GM18861 (cell line): Measurements from ENCODE around the gene TMCC2.

Experiments used
- ATAC-seq: cut with Tn5 transposase; IDR thresholded peaks from one replicate; pipeline ENCODE4 v1.9.1; 2021; ENCODE audit not compliant: unreplicated experiment

Gene TMCC2

GRCh38 chr1:205259324-205259832, 31.6 kb downstream of the TMCC2 start:
- no peak for ATAC-seq

- ATAC-seq: no peak
These were observed 32.3 kb downstream of the TMCC2 start for GRCh38 chr1:205259998-205260397.

DNA sequence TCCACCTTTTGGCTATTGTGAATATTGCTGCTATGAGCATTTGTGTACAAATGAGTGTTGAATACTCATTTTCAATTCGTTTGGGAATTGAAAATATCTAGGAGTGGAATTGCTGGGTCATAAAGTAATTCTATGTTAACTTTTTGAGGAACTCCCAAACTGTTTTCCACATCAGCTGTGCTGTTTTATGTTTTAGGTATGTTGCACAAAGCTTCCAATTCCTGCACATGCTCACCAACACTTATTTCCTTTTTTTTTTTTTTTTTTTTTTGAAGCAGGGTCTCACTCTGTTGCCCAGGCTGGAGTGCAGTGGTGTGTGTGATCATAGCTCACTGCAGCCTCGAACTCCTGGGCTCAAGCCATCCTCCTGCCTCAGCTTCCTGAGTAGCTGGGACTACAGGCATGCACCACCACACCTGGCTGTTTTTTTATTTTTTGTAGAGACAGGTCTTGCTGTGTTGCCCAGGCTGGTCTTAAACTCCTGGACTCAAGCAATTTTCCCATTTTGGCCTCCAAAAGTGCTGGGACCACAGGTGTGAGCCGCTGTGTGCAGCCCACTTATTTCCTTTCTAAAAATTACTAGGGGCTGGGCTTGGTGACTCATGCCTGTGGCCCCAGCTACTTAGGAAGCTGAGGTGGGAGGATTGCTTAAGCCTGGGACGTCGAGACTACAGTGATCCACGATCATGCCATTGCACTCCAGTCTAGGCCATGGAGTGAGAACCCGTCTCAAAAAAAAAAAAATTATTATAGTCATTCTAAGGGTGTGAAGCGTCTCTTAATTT, 33.4 kb downstream of the TMCC2 start:
- no peak for ATAC-seq

GRCh38 chr1:205261946-205262691, 34.4 kb downstream of the TMCC2 start:
- no peak for ATAC-seq

DNA sequence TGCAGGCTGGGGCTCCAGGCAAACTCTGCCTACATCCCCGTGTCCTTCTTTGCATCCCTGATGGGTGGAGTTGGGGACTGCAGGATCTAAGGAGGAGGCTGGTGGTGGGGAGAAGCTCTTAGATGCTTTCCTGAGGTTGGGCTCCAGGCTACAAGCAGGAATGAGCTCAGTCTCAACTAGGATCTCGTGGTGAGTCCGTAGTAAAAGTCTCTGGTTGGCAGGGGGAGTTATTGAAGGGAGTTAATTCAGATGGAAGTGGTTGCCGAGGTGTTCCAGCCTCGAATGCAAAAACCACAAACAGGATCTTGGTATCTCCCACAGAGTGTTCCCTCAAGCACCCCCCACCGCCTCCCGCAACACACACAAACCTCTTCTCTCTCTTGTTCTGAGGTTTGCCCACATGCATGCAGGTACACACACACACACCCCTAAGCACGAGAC, 35.0 kb downstream of the TMCC2 start:
- no peak for ATAC-seq

GRCh38 chr1:205263580-205264190, 35.9 kb downstream of the TMCC2 start:
- ATAC-seq: no peak

GRCh38 chr1:205266611-205267305, 39.0 kb downstream of the TMCC2 start:
- ATAC-seq: no peak

DNA sequence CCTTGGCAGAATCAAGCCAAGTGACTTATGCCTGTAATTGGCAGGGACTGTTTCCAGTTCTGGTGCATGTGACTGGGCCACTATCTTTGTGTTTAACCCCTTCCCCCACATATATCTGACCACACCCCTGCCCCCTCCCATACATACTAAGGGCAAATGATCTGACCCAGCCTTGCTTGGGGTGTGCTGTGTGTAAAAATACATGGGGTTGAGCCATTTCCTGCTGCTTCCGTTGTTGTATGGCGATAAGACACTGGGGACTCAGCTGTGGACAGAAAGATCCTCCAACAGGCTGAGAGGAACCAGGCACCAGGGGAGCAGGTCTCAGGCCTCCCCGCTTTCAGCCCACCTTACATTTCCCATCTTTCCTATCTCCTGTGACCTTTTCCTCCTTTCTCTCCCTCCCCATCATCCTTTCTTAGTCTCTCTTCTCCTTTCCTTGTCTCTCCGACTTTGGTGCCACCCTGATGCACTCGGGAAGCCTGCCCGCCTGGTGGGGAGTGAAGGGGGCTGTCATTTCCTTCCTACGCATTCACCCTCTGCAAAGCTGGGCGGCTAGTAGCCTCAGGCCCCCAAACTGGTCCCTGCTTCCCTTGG, 39.7 kb downstream of the TMCC2 start:
- no peak for ATAC-seq

DNA sequence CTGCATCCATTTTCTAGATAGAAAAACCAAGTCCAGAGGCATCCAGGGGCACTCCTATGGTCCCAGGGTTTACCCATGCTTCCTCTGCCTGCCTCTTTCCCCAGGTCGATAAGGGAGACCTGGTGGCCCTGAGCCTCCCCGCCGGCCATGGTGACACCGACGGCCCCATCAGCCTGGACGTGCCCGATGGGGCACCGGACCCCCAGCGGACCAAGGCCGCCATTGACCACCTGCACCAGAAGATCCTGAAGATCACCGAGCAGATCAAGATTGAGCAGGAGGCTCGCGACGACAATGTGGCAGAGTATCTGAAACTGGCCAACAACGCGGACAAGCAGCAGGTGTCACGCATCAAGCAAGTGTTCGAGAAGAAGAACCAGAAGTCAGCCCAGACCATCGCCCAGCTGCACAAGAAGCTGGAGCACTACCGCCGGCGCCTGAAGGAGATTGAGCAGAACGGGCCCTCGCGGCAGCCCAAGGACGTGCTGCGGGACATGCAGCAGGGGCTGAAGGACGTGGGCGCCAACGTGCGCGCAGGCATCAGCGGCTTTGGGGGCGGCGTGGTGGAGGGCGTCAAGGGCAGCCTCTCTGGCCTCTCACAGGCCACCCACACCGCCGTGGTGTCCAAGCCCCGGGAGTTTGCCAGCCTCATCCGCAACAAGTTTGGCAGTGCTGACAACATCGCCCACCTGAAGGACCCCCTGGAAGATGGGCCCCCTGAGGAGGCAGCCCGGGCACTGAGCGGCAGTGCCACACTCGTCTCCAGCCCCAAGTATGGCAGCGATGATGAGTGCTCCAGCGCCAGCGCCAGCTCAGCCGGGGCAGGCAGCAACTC, 41.3 kb downstream of the TMCC2 start:
- ATAC-seq: no peak

GRCh38 chr1:205269711-205270110, 42.0 kb downstream of the TMCC2 start:
- no peak for ATAC-seq

GRCh38 chr1:205270271-205270670, 42.5 kb downstream of the TMCC2 start:
- ATAC-seq: no peak

GRCh38 chr1:205270764-205271163, 43.0 kb downstream of the TMCC2 start:
- no peak for ATAC-seq

DNA sequence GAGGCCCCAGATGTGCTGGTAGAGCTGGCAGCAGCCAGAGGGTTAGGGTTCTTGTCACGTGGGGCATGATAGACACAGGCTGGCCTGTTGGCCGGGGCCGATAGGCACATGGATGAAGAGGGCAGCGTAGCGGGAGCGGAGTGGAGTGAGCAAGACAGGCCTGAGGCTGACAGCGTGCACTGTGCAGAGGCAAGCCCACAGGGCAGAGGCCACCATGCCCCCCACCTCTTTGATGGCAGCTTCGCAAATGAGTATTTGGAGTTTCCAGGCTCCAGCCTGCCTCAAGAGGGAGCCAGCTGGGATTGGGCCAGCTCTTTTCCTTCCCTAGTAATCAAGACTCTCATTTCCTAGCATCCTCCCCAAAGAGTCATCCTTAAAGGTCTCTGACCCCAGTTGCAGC, 43.5 kb downstream of the TMCC2 start:
- no peak for ATAC-seq

- no peak for ATAC-seq
These were observed 44.0 kb downstream of the TMCC2 start for GRCh38 chr1:205271745-205272144.

DNA sequence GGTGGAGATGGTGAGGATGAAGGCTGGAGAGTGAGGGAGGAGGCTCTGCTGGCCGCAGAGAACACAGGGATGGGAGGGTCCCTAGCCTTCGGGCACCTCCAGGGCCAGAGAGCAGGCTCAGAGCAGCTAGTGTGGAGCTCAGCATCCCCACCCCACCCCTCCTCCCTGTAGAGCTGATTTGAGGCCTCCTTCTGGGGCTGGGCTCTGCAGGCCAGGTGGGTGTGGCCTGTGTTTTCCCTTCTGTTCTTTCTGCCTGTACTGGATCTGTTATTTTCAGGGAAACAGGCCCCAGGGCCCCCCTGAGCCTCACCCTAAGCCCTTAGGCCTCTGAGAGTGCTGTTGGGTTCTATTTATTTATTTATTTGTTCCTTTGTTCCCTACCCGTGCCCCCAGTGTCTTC, 44.8 kb downstream of the TMCC2 start:
- no peak for ATAC-seq

GRCh38 chr1:205273551-205273982, 45.8 kb downstream of the TMCC2 start:
- ATAC-seq: no peak

GRCh38 chr1:205274041-205274691, 46.4 kb downstream of the TMCC2 start:
- no peak for ATAC-seq

DNA sequence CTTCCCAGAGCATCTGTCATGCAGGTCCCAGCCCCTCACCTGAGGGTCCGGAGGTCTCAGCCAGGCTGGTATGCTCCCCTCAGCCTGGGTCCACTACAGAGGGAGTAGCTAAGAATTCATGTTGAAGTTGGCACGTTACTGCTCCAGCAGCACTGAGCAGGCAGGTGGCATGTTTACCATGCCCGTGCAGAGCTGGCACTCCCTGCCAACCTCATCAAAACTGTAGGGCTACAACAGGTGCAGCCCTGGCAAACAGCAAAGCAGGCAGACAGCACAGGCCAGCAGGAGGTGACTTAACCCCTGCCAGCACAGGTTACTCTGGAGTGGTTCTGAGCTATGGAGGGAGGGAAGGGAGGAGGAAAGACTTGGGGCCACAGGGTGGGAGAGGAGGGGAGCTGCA, 47.4 kb downstream of the TMCC2 start:
- no peak for ATAC-seq
